H1 (cell line): ENCODE data around the gene MAFF. TPM values are rescaled to one million over a fixed set of nuclear protein-coding genes. Genes with fewer than 3 reads are reported as not detected.
"Not testable (repeated sequence)": the region's sequence is repeated elsewhere in the genome, so short reads cannot be mapped to it uniquely, and the experiment has no call there.

Experiments
- CTCF ChIA-PET: fragments of 300-600 bp; sonication (Branson Sonifier 250); formaldehyde crosslinking; loops from one replicate; lab custom pipeline; 2021; ENCODE audit not compliant: partially characterized antibody; lab: Charles Lee
- POLR2A ChIA-PET: fragments of 300-600 bp; sonication (Branson Sonifier 250); formaldehyde crosslinking; loops from one replicate; lab custom pipeline; 2021; ENCODE audit warnings: inconsistent platforms; ENCODE audit not compliant: partially characterized antibody; lab: Charles Lee
- DNase-seq, 2 experiments: peaks; one replicate each; pipeline versions ENCODE4 v3.0.0 to v3.0.0-alpha.2; 2010 to 2022; ENCODE audit warnings: low spot score in 2 of 2, low read depth in 1 of 2, mixed read lengths in 1 of 2
- FAIRE-seq: peaks from 2 replicates; lab custom pipeline; 2011; peaks lifted over from hg19 to GRCh38; lab: Jason Lieb, UNC
- H2AFZ ChIP-seq: 2 replicates; pipeline ENCODE4 v1.8.1; 2012; ENCODE audit warnings: low read length, inconsistent platforms
- H2AK5ac ChIP-seq: 2 replicates; pipeline ENCODE4 v1.6.1; 2013; ENCODE audit warnings: low read depth, low read length
- H2BK120ac ChIP-seq: replicated peaks from 2 replicates; pipeline ENCODE3; 2013; ENCODE audit warnings: low read depth, low read length, inconsistent platforms
- H2BK12ac ChIP-seq: 2 replicates; pipeline ENCODE4 v1.6.1; 2013; ENCODE audit warnings: low read depth, low read length
- H2BK15ac ChIP-seq: 2 replicates; pipeline ENCODE4 v1.6.1; 2013; ENCODE audit warnings: low read length
- H2BK20ac ChIP-seq: 2 replicates; pipeline ENCODE4 v1.6.1; 2013; ENCODE audit warnings: low read length
- H2BK5ac ChIP-seq: 2 replicates; pipeline ENCODE4 v1.6.1; 2013; ENCODE audit warnings: low read depth, low read length
- H3K14ac ChIP-seq: 2 replicates; pipeline ENCODE4 v1.6.1; 2013; ENCODE audit warnings: inconsistent platforms; ENCODE audit not compliant: insufficient read length
- H3K18ac ChIP-seq: 2 replicates; pipeline ENCODE4 v1.6.1; 2013; ENCODE audit warnings: low read length; ENCODE audit errors: extremely low read depth
- H3K23ac ChIP-seq: 2 replicates; pipeline ENCODE4 v1.6.1; 2013; ENCODE audit warnings: inconsistent platforms; ENCODE audit not compliant: insufficient read length
- H3K23me2 ChIP-seq: 2 replicates; pipeline ENCODE4 v1.6.1; 2013; ENCODE audit warnings: low read depth, low read length
- H3K27ac ChIP-seq: 2 replicates; pipeline ENCODE4 v1.6.1; 2011; ENCODE audit warnings: low read depth, low read length, inconsistent platforms
- H3K27me3 ChIP-seq, 4 experiments: replicated peaks in 1 of 4; 1 replicate in 1 of 4; 2 replicates in 3 of 4; pipeline versions ENCODE4 v1.6.1 to v1.8.1; 2011 to 2013; ENCODE audit warnings: low read length in 3 of 4, mild to moderate bottlenecking in 3 of 4, inconsistent platforms in 2 of 4, mixed read lengths in 2 of 4, moderate library complexity in 1 of 4; ENCODE audit not compliant: control insufficient read depth in 3 of 4, insufficient read depth in 3 of 4; ENCODE audit errors: extremely low read depth in 1 of 4
- H3K36me3 ChIP-seq, 4 experiments: 2 replicates each; pipeline versions ENCODE4 v1.6.1 to v1.8.1; 2011 to 2013; ENCODE audit warnings: mild to moderate bottlenecking in 4 of 4, low read length in 3 of 4, moderate library complexity in 2 of 4, control low read depth in 1 of 4, inconsistent platforms in 1 of 4; ENCODE audit not compliant: insufficient read depth in 4 of 4, control insufficient read depth in 2 of 4
- H3K4ac ChIP-seq: replicated peaks from 2 replicates; pipeline ENCODE3; 2013; ENCODE audit warnings: low read length, low read depth, mixed read lengths, inconsistent platforms; ENCODE audit not compliant: insufficient read length
- H3K4me1 ChIP-seq, 4 experiments: replicated peaks in 1 of 4; 1 replicate in 1 of 4; 2 replicates in 3 of 4; pipeline versions ENCODE4 v1.6.1 to v1.8.1; 2011 to 2013; ENCODE audit warnings: low read length in 3 of 4, inconsistent platforms in 2 of 4, mixed read lengths in 1 of 4; ENCODE audit not compliant: insufficient read depth in 4 of 4, control insufficient read depth in 3 of 4
- H3K4me2 ChIP-seq, 2 experiments: 2 replicates each; pipeline versions ENCODE4 v1.6.1 to v1.8.1; 2011 to 2013; ENCODE audit warnings: low read depth in 2 of 2, low read length in 2 of 2, control low read depth in 1 of 2, inconsistent platforms in 1 of 2, mild to moderate bottlenecking in 1 of 2; ENCODE audit not compliant: insufficient read depth in 1 of 2
- H3K4me3 ChIP-seq, 4 experiments: fragments of 200-600, 300-600 bp in 1 of 4; sonication (generic), shearing (Covaris generic), sonication (Bioruptor Twin) in 1 of 4; 2 replicates each; pipeline versions ENCODE4 v1.5.1 to v1.8.1; 2011 to 2016; ENCODE audit warnings: low read length in 4 of 4, low read depth in 3 of 4, control low read depth in 2 of 4, inconsistent platforms in 2 of 4, mild to moderate bottlenecking in 2 of 4, mixed read lengths in 1 of 4, moderate library complexity in 1 of 4; ENCODE audit not compliant: insufficient read depth in 2 of 4; ENCODE audit errors: extremely low read depth in 1 of 4
- H3K56ac ChIP-seq: replicated peaks from 2 replicates; pipeline ENCODE3; 2013; ENCODE audit warnings: low read depth, mild to moderate bottlenecking, mixed read lengths, low read length, inconsistent platforms; ENCODE audit not compliant: insufficient read length
- H3K79me1 ChIP-seq: 2 replicates; pipeline ENCODE4 v1.6.1; 2013; ENCODE audit warnings: low read depth, low read length, control low read depth
- H3K79me2 ChIP-seq, 2 experiments: 2 replicates each; pipeline versions ENCODE4 v1.6.1 to v1.8.1; 2012 to 2013; ENCODE audit warnings: low read length in 2 of 2, mild to moderate bottlenecking in 2 of 2, inconsistent platforms in 1 of 2; ENCODE audit not compliant: insufficient read depth in 2 of 2, control insufficient read depth in 1 of 2
- H3K9ac ChIP-seq, 4 experiments: replicated peaks in 1 of 4; 1 replicate in 1 of 4; 2 replicates in 3 of 4; pipeline versions ENCODE4 v1.6.1 to v1.8.1; 2011 to 2013; ENCODE audit warnings: low read depth in 3 of 4, low read length in 3 of 4, control low read depth in 2 of 4, mild to moderate bottlenecking in 2 of 4, moderate library complexity in 2 of 4, inconsistent platforms in 1 of 4; ENCODE audit errors: extremely low read depth in 1 of 4
- H3K9me3 ChIP-seq, 2 experiments: 2 replicates each; pipeline versions ENCODE4 v1.6.1 to v1.8.1; 2012 to 2013; ENCODE audit warnings: mild to moderate bottlenecking in 2 of 2, moderate library complexity in 2 of 2, control low read depth in 1 of 2, inconsistent platforms in 1 of 2, low read depth in 1 of 2, low read length in 1 of 2, mixed read lengths in 1 of 2; ENCODE audit not compliant: insufficient read depth in 2 of 2
- H4K20me1 ChIP-seq, 2 experiments: replicated peaks in 1 of 2; 2 replicates each; pipeline versions ENCODE3 to v1.8.1; 2011 to 2013; ENCODE audit warnings: inconsistent platforms in 2 of 2, low read length in 2 of 2, mild to moderate bottlenecking in 1 of 2; ENCODE audit not compliant: insufficient read depth in 2 of 2, control insufficient read depth in 1 of 2
- H4K5ac ChIP-seq: 2 replicates; pipeline ENCODE4 v1.6.1; 2013; ENCODE audit warnings: low read length, low read depth, mixed read lengths, inconsistent platforms; ENCODE audit not compliant: insufficient read length
- H4K8ac ChIP-seq: 2 replicates; pipeline ENCODE4 v1.8.0; 2013; ENCODE audit warnings: mild to moderate bottlenecking, moderate library complexity, low read length, inconsistent platforms; ENCODE audit not compliant: insufficient read depth; ENCODE audit errors: extremely low read depth
- H4K91ac ChIP-seq: replicated peaks from 2 replicates; pipeline ENCODE3; 2013; ENCODE audit warnings: low read length, mixed read lengths, inconsistent platforms; ENCODE audit not compliant: insufficient read length
- WGBS, 2 experiments: shearing (Covaris generic) in 1 of 2; methylation state at CpG; one replicate each; pipeline versions ENCODE4 v1.1.6 to v1.1.7; 2013 to 2015; ENCODE audit warnings: low lambda C conversion rate in 2 of 2, mixed read lengths in 2 of 2, inconsistent platforms in 1 of 2, low coverage in 1 of 2, missing lambda C conversion rate in 1 of 2; ENCODE audit not compliant: insufficient replicate concordance in 2 of 2, insufficient coverage in 1 of 2, insufficient read length in 1 of 2; ENCODE audit errors: extremely low coverage in 1 of 2, missing lambda C conversion rate in 1 of 2; 5-methylcytosine and 5-hydroxymethylcytosine counted together
- polyA plus RNA-seq, 7 experiments: library from polyadenylated mRNA; depleted of rRNA in 3 of 7; stranded (reverse) in 5 of 7; unstranded in 2 of 7; fragments of >200 nt in 5 of 7; fragments of 200-250 nt in 2 of 7; gene quantifications; 1 replicate in 5 of 7; 2 replicates in 1 of 7; 4 replicates in 1 of 7; pipeline versions ENCODE4 v1.2.1 to v1.2.3, GENCODE V29; 2011 to 2013; ENCODE audit warnings: missing spikeins in 2 of 7, mixed read lengths in 2 of 7
- total RNA-seq: library from RNA; stranded (reverse); fragmentation: NEBNext Ultra II Directional; extraction: Animal tissue kit (Norgen Biotek cat#: 25700); gene quantifications from 2 replicates; pipeline ENCODE4 v1.2.1, GENCODE V29; 2021

Gene MAFF
- total and polyA plus RNA-seq, 2 of the 8 experiments (the other 6 are each of a cell fraction or from before 2014, with no cell fraction given), result 1.5 to 6.3 TPM

GRCh38 chr22:38178605-38178937 is 23.2 kb upstream of the MAFF start:
- H4K5ac ChIP-seq, H2AK5ac ChIP-seq, H3K4me2 ChIP-seq, H3K4me3 ChIP-seq, H3K56ac ChIP-seq, H3K23ac ChIP-seq, FAIRE-seq, H3K27me3 ChIP-seq, H3K79me1 ChIP-seq, H2BK5ac ChIP-seq, H2BK20ac ChIP-seq, H3K36me3 ChIP-seq, H4K20me1 ChIP-seq, H3K9ac ChIP-seq, H3K79me2 ChIP-seq, H3K18ac ChIP-seq, H2BK15ac ChIP-seq, H3K9me3 ChIP-seq, H2AFZ ChIP-seq, H3K27ac ChIP-seq, H2BK120ac ChIP-seq, H3K14ac ChIP-seq, H2BK12ac ChIP-seq, DNase-seq, H3K23me2 ChIP-seq, H4K8ac ChIP-seq, H4K91ac ChIP-seq, H3K4ac ChIP-seq: not testable (repeated sequence)
- H3K4me1 ChIP-seq, result peaks cover 0 to 12% (median 8%) of the 10 kb centered on the region in 4 experiments; a peak in 6 of 7 replicates
- CTCF ChIA-PET, result interaction anchor here (0.8 to 2.2 kb wide), 11 partner anchors 11 to 126 kb away, joined by 3 to 5 read pairs (median 4); no protein-coding TSS in a partner anchor
- WGBS, 2 experiments, result 94% methylated on average over 7 of the region's 7 CpGs; no CpG with 5 or more reads in 1 of the 2 experiments
- POLR2A ChIA-PET, result interaction anchor here (0.9 to 2.0 kb wide), 4 partner anchors 12 to 27 kb away, joined by 3 to 7 read pairs (median 4); no protein-coding TSS in a partner anchor
